SKM-1 treated with dmso at 0.1 percent for 144 hours (cell line): Measurements from ENCODE around the gene RCOR3.
"Not testable (repeated sequence)": the region's sequence is repeated elsewhere in the genome, so short reads cannot be mapped to it uniquely, and the experiment has no call there.

Experiments
- DNase-seq: peaks from one replicate; lab custom pipeline; 2025; ENCODE audit not compliant: unreplicated experiment; lab: John Stamatoyannopoulos, UW

RCOR3 gene

GRCh38 chr1:211260141-211261107 is 1.3 kb downstream of the RCOR3 start:
- DNase-seq, result peak; percentile 71

- no peak for DNase-seq
Measured at GRCh38 chr1:211261229-211261628, 2.1 kb downstream of the RCOR3 start.

- DNase-seq, result not testable (repeated sequence)
Measured at GRCh38 chr1:211263022-211263421, 3.9 kb downstream of the RCOR3 start.

GRCh38 chr1:211267204-211267857 is 8.2 kb downstream of the RCOR3 start:
- peak; percentile 21 for DNase-seq

GRCh38 chr1:211279340-211279739 is 20.2 kb downstream of the RCOR3 start:
- DNase-seq, result no peak

- no peak for DNase-seq
Measured at GRCh38 chr1:211280910-211281309, 21.7 kb downstream of the RCOR3 start.

- no peak for DNase-seq
Measured at GRCh38 chr1:211281320-211282022, 22.3 kb downstream of the RCOR3 start.

- DNase-seq, result no peak
Measured at GRCh38 chr1:211282023-211282373, 22.8 kb downstream of the RCOR3 start.

GRCh38 chr1:211285196-211285595 is 26.0 kb downstream of the RCOR3 start:
- DNase-seq, result no peak

GRCh38 chr1:211287218-211287617 is 28.1 kb downstream of the RCOR3 start:
- no peak for DNase-seq

GRCh38 chr1:211292411-211292810 is 33.2 kb downstream of the RCOR3 start:
- DNase-seq, result no peak

- DNase-seq, result no peak
Measured at GRCh38 chr1:211296396-211296795, 37.2 kb downstream of the RCOR3 start.

- no peak for DNase-seq
Measured at GRCh38 chr1:211305044-211305443, 45.9 kb downstream of the RCOR3 start.

GRCh38 chr1:211309617-211310016 is 50.5 kb downstream of the RCOR3 start:
- no peak for DNase-seq

- no peak for DNase-seq
Measured at GRCh38 chr1:211313392-211313791, 54.2 kb downstream of the RCOR3 start.

GRCh38 chr1:211318576-211319280 is 59.6 kb downstream of the RCOR3 start:
- no peak for DNase-seq

- no peak for DNase-seq
Measured at GRCh38 chr1:211319892-211320291, 60.7 kb downstream of the RCOR3 start.

GRCh38 chr1:211320980-211321379 is 61.8 kb downstream of the RCOR3 start:
- DNase-seq, result no peak

- DNase-seq, result not testable (repeated sequence)
Measured at GRCh38 chr1:211321646-211322045, 62.5 kb downstream of the RCOR3 start.

GRCh38 chr1:211323156-211324063 is 64.2 kb downstream of the RCOR3 start:
- peak; percentile 84 for DNase-seq
